Cardiac fibroblast (primary cell): ENCODE data around the gene SPHK2.

Experiments
- DNase-seq, 2 donors: peaks; one replicate each; pipeline versions ENCODE4 v3.0.0 to v3.0.0-alpha.2; 2010; ENCODE audit warnings: low read depth in 2 of 2
- H3K4me3 ChIP-seq, 2 donors: replicated peaks in 1 of 2; 1 replicate in 1 of 2; 2 replicates in 1 of 2; pipeline ENCODE4 v1.5.1; 2011; ENCODE audit warnings: low read depth in 2 of 2, low read length in 2 of 2, mild to moderate bottlenecking in 2 of 2, moderate library complexity in 1 of 2
- TF ChIP-seq, protein P1 (sequence below): IDR thresholded peaks from one replicate; pipeline ENCODE4 v1.5.1; 2011; ENCODE audit warnings: low read depth, mild to moderate bottlenecking, low read length, inconsistent platforms

SPHK2 gene

DNA sequence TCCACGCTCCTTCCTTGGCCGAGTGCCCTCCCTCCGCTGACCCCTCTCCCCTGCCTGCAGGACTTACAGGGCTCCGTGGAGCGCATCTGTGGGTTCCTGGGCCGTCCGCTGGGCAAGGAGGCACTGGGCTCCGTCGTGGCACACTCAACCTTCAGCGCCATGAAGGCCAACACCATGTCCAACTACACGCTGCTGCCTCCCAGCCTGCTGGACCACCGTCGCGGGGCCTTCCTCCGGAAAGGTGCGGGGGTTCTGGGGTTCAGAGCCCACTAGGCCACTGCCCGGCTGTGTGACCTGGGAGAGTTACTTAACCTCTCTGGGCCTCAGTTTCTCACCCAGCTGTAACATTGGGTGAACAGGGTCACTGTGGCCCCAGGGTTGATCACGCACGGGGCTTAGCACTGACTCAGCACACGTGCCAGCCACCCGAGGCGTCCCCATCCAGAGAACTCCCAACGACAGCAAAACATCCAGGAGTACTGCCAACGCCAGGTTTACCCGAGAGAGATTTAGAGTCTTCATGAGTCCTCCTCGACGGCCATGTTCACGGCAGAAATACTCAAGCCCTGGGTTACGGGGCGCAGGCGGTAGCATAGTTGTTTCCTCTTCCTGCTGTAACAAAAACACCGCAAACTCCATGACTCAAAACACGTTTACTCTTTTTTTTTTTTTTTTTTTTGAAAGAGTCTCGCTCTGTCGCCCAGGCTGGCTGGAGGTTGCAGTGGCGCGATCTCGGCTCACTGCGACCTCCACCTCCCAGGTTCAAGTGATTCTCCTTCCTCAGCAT, 22.4 kb upstream of the SPHK2 start:
- TF ChIP-seq, protein P1, sequence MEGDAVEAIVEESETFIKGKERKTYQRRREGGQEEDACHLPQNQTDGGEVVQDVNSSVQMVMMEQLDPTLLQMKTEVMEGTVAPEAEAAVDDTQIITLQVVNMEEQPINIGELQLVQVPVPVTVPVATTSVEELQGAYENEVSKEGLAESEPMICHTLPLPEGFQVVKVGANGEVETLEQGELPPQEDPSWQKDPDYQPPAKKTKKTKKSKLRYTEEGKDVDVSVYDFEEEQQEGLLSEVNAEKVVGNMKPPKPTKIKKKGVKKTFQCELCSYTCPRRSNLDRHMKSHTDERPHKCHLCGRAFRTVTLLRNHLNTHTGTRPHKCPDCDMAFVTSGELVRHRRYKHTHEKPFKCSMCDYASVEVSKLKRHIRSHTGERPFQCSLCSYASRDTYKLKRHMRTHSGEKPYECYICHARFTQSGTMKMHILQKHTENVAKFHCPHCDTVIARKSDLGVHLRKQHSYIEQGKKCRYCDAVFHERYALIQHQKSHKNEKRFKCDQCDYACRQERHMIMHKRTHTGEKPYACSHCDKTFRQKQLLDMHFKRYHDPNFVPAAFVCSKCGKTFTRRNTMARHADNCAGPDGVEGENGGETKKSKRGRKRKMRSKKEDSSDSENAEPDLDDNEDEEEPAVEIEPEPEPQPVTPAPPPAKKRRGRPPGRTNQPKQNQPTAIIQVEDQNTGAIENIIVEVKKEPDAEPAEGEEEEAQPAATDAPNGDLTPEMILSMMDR = no peak
- H3K4me3 ChIP-seq = no peak overlapping the region
- no peak for DNase-seq

GRCh38 chr19:48598996-48599700, 20.2 kb upstream of the SPHK2 start:
- no peak overlapping the region for H3K4me3 ChIP-seq
- DNase-seq = no peak
- TF ChIP-seq, protein P1 = no peak

GRCh38 chr19:48600679-48601417, 18.5 kb upstream of the SPHK2 start:
- TF ChIP-seq, protein P1 = no peak
- H3K4me3 ChIP-seq = no peak overlapping the region
- DNase-seq = no peak

DNA sequence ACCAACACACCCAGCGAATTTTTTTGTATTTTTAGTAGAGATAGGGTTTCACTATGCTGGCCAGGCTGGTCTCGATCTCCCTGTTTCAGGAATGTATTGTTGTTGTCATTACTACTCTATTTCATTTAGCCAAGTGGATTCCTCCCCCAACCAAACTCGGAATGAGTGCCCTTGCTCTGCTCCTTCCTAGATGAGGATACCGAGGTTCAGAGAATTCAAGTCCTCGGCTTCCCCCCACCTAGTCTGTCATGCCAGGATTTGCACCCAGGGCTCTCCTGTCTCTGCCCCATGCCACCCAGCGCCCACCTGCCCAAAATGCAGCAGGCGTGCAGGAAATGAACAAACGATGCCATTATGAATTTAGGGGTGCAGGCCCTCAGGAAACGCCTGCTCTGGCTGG, 16.3 kb upstream of the SPHK2 start:
- no peak overlapping the region for H3K4me3 ChIP-seq
- TF ChIP-seq, protein P1 = no peak
- no peak for DNase-seq

GRCh38 chr19:48603449-48603848, 15.9 kb upstream of the SPHK2 start:
- no peak overlapping the region for H3K4me3 ChIP-seq
- DNase-seq = no peak
- TF ChIP-seq, protein P1 = no peak

DNA sequence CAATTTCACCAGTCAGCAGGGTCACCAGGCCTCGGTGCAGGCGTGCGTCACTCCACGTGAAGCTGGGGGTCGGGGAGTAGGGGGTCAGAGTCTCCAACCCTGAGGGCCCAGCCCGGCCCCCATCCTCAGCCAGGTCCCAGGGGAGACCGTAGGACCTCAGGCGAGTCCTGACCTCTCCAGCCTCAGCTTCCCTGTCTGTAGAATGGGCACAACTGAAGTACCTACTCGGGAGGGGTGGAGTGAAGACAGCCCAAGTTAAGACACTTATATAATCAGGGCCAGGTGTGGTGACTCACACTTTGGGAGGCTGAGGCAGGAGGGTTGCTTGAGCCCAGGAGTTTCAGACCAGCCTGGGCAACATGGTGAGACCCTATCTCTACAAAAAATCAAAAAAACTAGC, 15.5 kb upstream of the SPHK2 start:
- DNase-seq = no peak
- TF ChIP-seq, protein P1 = no peak

More for the DNA sequence above, 15.5 kb upstream of the SPHK2 start:
- no peak overlapping the region for H3K4me3 ChIP-seq
